LNCAP (cell line): ENCODE measurements around the gene SYNE1.

Experiments used
- TF ChIP-seq, protein P1 (sequence below): fragments of 450-650 bp; IDR thresholded peaks from 2 replicates; pipeline ENCODE4 v1.5.1; 2017; ENCODE audit warnings: mild to moderate bottlenecking

The SYNE1 gene

DNA sequence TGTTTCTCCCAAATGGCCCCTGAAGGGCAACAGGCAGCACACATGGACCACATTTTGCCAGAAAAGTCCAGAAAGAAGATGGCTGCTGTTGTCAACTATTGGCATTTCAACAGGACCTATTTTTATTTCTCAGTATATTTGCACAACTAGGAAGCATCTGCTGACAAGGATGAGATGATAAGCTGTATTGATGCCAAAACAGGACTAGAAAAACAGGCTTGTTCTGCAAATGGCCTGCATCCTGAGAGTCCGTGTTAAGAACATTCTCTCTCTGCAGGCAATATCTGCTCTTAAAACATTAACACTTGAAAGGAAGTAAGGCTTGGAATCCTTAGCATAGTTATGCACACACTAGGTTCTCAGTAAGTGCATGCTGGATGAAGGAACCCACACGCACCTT is 546.0 kb downstream of the SYNE1 start:
- TF ChIP-seq, protein P1, sequence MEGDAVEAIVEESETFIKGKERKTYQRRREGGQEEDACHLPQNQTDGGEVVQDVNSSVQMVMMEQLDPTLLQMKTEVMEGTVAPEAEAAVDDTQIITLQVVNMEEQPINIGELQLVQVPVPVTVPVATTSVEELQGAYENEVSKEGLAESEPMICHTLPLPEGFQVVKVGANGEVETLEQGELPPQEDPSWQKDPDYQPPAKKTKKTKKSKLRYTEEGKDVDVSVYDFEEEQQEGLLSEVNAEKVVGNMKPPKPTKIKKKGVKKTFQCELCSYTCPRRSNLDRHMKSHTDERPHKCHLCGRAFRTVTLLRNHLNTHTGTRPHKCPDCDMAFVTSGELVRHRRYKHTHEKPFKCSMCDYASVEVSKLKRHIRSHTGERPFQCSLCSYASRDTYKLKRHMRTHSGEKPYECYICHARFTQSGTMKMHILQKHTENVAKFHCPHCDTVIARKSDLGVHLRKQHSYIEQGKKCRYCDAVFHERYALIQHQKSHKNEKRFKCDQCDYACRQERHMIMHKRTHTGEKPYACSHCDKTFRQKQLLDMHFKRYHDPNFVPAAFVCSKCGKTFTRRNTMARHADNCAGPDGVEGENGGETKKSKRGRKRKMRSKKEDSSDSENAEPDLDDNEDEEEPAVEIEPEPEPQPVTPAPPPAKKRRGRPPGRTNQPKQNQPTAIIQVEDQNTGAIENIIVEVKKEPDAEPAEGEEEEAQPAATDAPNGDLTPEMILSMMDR: no peak

DNA sequence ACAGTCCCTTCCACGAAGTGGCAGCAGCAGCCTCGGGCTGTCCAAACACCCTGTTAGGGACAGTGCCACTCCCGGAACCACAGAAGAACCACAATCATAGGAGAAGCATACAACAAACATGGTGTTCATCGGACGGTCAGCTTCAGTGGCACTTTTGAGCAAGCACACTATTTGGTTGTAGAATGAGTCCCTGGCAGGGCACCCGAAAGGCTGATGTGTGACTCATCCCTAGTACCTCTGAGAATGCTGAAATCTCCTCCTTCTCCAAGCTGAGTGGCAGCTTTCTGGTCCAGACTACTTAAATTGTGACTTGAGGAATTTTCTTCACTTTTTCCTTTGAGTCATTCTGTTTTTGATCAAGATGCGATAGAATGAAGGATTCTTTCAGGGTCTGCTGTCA is 547.2 kb downstream of the SYNE1 start:
- TF ChIP-seq, protein P1: no peak

GRCh38 chr6:152087701-152088100 is 549.5 kb downstream of the SYNE1 start:
- TF ChIP-seq, protein P1: no peak

DNA sequence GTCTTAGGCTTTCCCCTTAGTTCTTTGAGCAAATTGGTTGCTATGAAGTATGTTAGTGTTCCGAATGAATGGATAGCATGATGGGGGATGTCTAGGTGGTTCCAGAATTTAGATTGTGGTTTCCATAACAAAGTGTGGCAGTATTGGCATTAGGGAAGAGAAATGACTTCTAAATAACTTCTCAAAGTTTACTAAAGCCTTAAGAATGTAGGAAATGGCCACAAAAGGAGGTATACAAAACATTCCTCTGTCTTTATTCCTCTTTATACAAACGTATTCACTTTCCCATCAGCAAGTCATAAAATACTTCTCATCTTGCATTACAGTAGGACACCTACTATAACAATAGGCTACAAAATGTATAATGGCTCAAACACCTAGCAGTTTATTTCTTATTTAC is 550.1 kb downstream of the SYNE1 start:
- TF ChIP-seq, protein P1: no peak

DNA sequence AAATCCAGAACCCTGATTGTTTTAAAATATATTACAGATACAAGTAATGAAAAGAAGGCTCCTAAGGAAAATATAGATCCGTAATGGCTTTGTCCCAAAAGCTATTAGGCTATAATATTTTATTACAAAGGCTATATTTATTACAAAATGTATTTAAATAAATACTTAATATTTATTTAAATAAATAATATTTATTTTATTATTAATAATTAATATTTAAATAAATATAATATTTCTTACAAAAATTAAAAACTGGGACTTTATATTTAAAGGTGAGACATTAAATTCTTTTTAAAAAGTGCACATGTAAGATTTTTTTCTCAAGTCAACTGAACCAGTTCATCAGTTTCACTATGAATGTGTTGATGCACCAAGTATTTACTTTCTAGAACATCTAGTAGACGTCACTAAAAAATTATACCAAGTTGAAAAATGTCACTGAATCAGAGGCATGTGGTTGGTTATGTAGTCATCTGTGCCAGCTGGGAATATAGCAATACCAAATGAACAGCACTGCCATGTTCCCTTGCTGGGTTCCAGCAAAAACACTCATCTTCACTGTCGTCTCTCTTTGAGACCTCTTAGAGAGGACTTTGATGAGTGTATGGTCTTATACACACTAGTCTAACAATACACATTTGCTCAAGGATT is 550.8 kb downstream of the SYNE1 start:
- TF ChIP-seq, protein P1: no peak

DNA sequence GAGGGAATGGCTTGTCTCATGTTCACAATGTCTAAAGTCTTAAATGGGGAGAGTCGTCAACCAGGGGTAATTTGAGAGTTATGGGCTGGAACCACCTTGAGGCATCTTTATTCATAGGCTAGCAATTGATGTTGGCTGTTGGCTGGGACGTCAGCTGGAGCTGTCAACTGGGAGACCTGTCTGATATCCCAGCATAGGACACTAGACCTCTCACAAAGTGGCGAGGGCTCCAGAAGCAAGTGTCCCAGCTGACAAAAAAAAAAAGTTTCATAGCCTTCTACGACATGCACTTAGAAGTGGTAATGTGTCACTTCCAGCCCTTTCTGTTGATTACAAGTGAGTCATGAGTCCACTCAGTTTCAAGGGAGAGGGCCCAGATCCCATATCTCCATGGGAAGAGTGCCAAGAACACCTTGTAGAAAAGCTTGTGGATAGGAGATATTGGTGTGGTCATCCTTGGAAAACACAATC is 551.7 kb downstream of the SYNE1 start:
- TF ChIP-seq, protein P1: no peak

DNA sequence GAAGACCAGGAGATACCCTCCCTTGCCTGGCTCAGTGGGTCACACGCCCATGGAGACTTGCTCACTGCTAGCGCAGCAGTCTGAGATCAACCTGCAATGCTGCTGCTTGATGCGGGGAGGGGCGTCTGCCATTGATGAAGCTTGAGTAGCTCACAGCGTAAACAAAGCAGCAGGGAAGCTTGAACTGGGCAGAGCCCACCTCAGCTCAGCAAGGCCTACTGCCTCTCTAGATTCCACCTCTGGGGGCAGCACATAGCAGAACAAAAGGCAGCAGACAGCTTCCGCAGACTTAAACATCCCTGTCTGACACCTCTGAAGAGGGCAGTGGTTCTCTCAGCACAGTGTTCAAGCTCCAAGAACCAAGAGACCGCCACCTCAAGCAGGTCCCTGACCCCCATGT is 558.4 kb downstream of the SYNE1 start:
- TF ChIP-seq, protein P1: no peak

DNA sequence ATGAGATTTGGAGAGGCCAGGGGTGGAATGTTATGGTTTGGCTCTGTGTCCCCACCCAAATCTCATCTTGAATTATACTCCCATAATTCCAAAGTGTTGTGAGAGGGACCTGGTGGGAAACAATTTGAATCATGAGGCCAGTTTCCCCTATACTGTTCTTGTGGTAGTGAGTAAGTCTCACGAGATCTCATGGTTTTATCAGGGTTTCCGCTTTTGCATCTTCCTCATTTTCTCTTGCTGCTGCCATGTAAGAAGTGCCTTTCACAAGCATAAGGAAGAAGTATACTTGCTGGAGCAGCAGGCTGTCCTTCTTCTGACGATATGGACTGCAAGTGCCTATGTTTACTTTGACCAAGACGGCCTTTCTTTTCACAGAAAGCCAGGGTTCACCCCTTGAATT is 559.2 kb downstream of the SYNE1 start:
- TF ChIP-seq, protein P1: no peak
